ENCODE measurements around the gene IL23R.

IL23R gene

GRCh38 chr1:67250051-67250653 is 83.9 kb downstream of the IL23R start:
- DNase-seq = no peak

GRCh38 chr1:67256291-67257172 is 90.3 kb downstream of the IL23R start:
- DNase-seq = no peak

- no peak for DNase-seq
These were observed 90.9 kb downstream of the IL23R start for GRCh38 chr1:67257173-67257535.

GRCh38 chr1:67261680-67262079 is 95.4 kb downstream of the IL23R start:
- no peak for DNase-seq

GRCh38 chr1:67262735-67263134 is 96.5 kb downstream of the IL23R start:
- DNase-seq = no peak

GRCh38 chr1:67264152-67264551 is 97.9 kb downstream of the IL23R start:
- DNase-seq = no peak

GRCh38 chr1:67264899-67265298 is 98.6 kb downstream of the IL23R start:
- DNase-seq = no peak

GRCh38 chr1:67269061-67269460 is 102.8 kb downstream of the IL23R start:
- no peak for DNase-seq

GRCh38 chr1:67270541-67270940 is 104.3 kb downstream of the IL23R start:
- no peak for DNase-seq

- no peak for DNase-seq
These were observed 107.3 kb downstream of the IL23R start for GRCh38 chr1:67273591-67273990.

- DNase-seq = no peak
These were observed 108.5 kb downstream of the IL23R start for GRCh38 chr1:67274623-67275325.

GRCh38 chr1:67280696-67281095 is 114.4 kb downstream of the IL23R start:
- DNase-seq = no peak

- DNase-seq = no peak
These were observed 115.0 kb downstream of the IL23R start for GRCh38 chr1:67281244-67281643.

GRCh38 chr1:67285780-67286488 is 119.7 kb downstream of the IL23R start:
- DNase-seq = no peak

GRCh38 chr1:67290236-67290635 is 124.0 kb downstream of the IL23R start:
- DNase-seq = no peak

- DNase-seq = no peak
These were observed 128.8 kb downstream of the IL23R start for GRCh38 chr1:67294836-67295617.

GRCh38 chr1:67298762-67299161 is 132.5 kb downstream of the IL23R start:
- DNase-seq = no peak

- DNase-seq = no peak
These were observed 133.0 kb downstream of the IL23R start for GRCh38 chr1:67299296-67299695.

GRCh38 chr1:67300561-67300960 is 134.3 kb downstream of the IL23R start:
- DNase-seq = no peak

GRCh38 chr1:67304023-67304422 is 137.8 kb downstream of the IL23R start:
- no peak for DNase-seq

- no peak for DNase-seq
These were observed 140.3 kb downstream of the IL23R start for GRCh38 chr1:67306547-67306946.

Measured in NCI-H524 treated with DMSO at 0.1 percent for 48 hours (cell line).